HCT116 (cell line): Measurements from ENCODE around the gene TOX3. TPM values are rescaled to one million over a fixed set of nuclear protein-coding genes. Genes with fewer than 3 reads are reported as not detected.

Experiments
- ATAC-seq: fragments of 200-7000 bp; cut with Tn5 transposase; 2 replicates; pipeline ENCODE4 v1.9.1; 2020; ENCODE audit warnings: mild to moderate bottlenecking, moderate library complexity
- BruUV-seq: library from RNA; stranded (reverse); fragments of 400-500 nt; replicated peaks from 2 replicates; lab custom pipeline; 2021; lab: Mats Ljungman, UMichigan
- CTCF ChIA-PET: fragments of 300-600 bp; sonication (Branson Sonifier 250); formaldehyde crosslinking; loops from one replicate; lab custom pipeline; 2021; ENCODE audit warnings: antibody characterized with exemption; lab: Charles Lee
- POLR2A ChIA-PET: fragments of 300-600, 350-600 bp; sonication (Branson Sonifier 250); formaldehyde crosslinking; loops from one replicate; lab custom pipeline; 2021; ENCODE audit warnings: antibody characterized with exemption; lab: Charles Lee
- RAD21 ChIA-PET, 2 experiments: fragments of 300-600 bp; sonication (Branson Sonifier 250); formaldehyde crosslinking; loops; one replicate each; lab custom pipeline; 2023; ENCODE audit warnings: low total read pairs in 2 of 2; ENCODE audit not compliant: uncharacterized antibody in 2 of 2, unreplicated experiment in 2 of 2, low non-redundant PET in 1 of 2; lab: Charles Lee
- DNase-seq: peaks from one replicate; pipeline ENCODE4 v3.0.0-alpha.2; 2010; ENCODE audit warnings: low read depth, low spot score
- H2AFZ ChIP-seq: fragments of 200-600 bp; shearing (Covaris generic), sonication (generic); 2 replicates; pipeline ENCODE4 v1.6.1; 2017; ENCODE audit warnings: low read depth, mixed run types, mixed read lengths, antibody characterized with exemption, low read length; ENCODE audit not compliant: poor library complexity, severe bottlenecking
- H3K27ac ChIP-seq: 2 replicates; pipeline ENCODE4 v1.5.1; 2012; ENCODE audit warnings: low read depth, low read length
- H3K27me3 ChIP-seq: fragments of 200-600 bp; sonication (generic); 2 replicates; pipeline ENCODE4 v1.6.1; 2016; ENCODE audit warnings: mixed run types, low read length, mixed read lengths; ENCODE audit not compliant: insufficient read depth
- H3K36me3 ChIP-seq, 2 experiments: fragments of 200-500 bp in 1 of 2; fragments of 200-600 bp in 1 of 2; sonication (Bioruptor generic) in 1 of 2; sonication (generic) in 1 of 2; 2 replicates each; pipeline versions ENCODE4 v1.5.1 to v1.6.1; 2014 to 2016; ENCODE audit warnings: low read length in 2 of 2, inconsistent platforms in 1 of 2, mixed read lengths in 1 of 2, mixed run types in 1 of 2; ENCODE audit not compliant: insufficient read depth in 2 of 2, control insufficient read depth in 1 of 2
- H3K4me1 ChIP-seq, 2 experiments: fragments of 200-600 bp in 1 of 2; sonication (generic) in 1 of 2; 2 replicates each; pipeline versions ENCODE4 v1.5.1 to v1.6.1; 2012 to 2017; ENCODE audit warnings: low read length in 2 of 2, inconsistent platforms in 1 of 2, mild to moderate bottlenecking in 1 of 2, mixed read lengths in 1 of 2, mixed run types in 1 of 2, moderate library complexity in 1 of 2; ENCODE audit not compliant: insufficient read depth in 2 of 2, control insufficient read depth in 1 of 2
- H3K4me2 ChIP-seq: fragments of 200-600 bp; sonication (generic); 2 replicates; pipeline ENCODE4 v1.6.1; 2017; ENCODE audit warnings: mixed run types, low read length, mixed read lengths
- H3K4me3 ChIP-seq, 2 experiments: fragments of 200-600 bp in 1 of 2; sonication (generic) in 1 of 2; replicated peaks in 1 of 2; 2 replicates each; pipeline ENCODE4 v1.5.1; 2011 to 2016; ENCODE audit warnings: low read length in 2 of 2, control low read depth in 1 of 2, low read depth in 1 of 2, mild to moderate bottlenecking in 1 of 2, mixed read lengths in 1 of 2, mixed run types in 1 of 2
- H3K79me2 ChIP-seq: fragments of 200-600 bp; sonication (generic); 2 replicates; pipeline ENCODE4 v1.6.1; 2017; ENCODE audit warnings: mild to moderate bottlenecking, mixed run types, low read length, moderate library complexity, mixed read lengths; ENCODE audit not compliant: insufficient read depth
- H3K9ac ChIP-seq: fragments of 200-600 bp; sonication (generic); 2 replicates; pipeline ENCODE4 v1.6.1; 2016; ENCODE audit warnings: low read length, mixed read lengths
- H3K9me2 ChIP-seq: fragments of 200-600 bp; sonication (generic), shearing (Covaris generic); 2 replicates; pipeline ENCODE4 v1.6.1; 2017; ENCODE audit warnings: mixed run types, mild to moderate bottlenecking, moderate library complexity; ENCODE audit not compliant: insufficient read depth
- H3K9me3 ChIP-seq, 2 experiments: fragments of 200-500 bp in 1 of 2; fragments of 200-600 bp in 1 of 2; sonication (Bioruptor generic) in 1 of 2; sonication (generic) in 1 of 2; 2 replicates each; pipeline ENCODE4 v1.6.1; 2014 to 2017; ENCODE audit warnings: low read length in 2 of 2, mixed read lengths in 2 of 2, inconsistent platforms in 1 of 2, low read depth in 1 of 2, mild to moderate bottlenecking in 1 of 2, mixed run types in 1 of 2, moderate library complexity in 1 of 2; ENCODE audit not compliant: control insufficient read depth in 1 of 2, insufficient read depth in 1 of 2
- H4K20me1 ChIP-seq: fragments of 200-600 bp; sonication (generic), shearing (Covaris generic); 2 replicates; pipeline ENCODE4 v1.6.1; 2017; ENCODE audit warnings: mixed run types, mild to moderate bottlenecking, moderate library complexity; ENCODE audit not compliant: insufficient read depth
- ELF1 ChIP-seq: IDR thresholded peaks from 2 replicates; pipeline ENCODE4 v1.6.1; 2012; ENCODE audit warnings: low read depth, borderline replicate concordance
- EZH2phosphoT487 ChIP-seq: fragments of 200-600 bp; IDR thresholded peaks from 2 replicates; pipeline ENCODE4 v1.6.1; 2018; ENCODE audit warnings: antibody characterized with exemption, borderline replicate concordance
- FOSL1 ChIP-seq: IDR thresholded peaks from 2 replicates; pipeline ENCODE4 v1.6.1; 2012; ENCODE audit warnings: low read depth
- JUND ChIP-seq: IDR thresholded peaks from 2 replicates; pipeline ENCODE4 v1.6.1; 2012
- POLR2A ChIP-seq: IDR thresholded peaks from 2 replicates; pipeline ENCODE4 v1.7.0; 2011; ENCODE audit warnings: borderline replicate concordance; ENCODE audit not compliant: insufficient read depth, insufficient read length; ENCODE audit errors: extremely low read depth
- REST ChIP-seq: IDR thresholded peaks from 2 replicates; pipeline ENCODE4 v1.6.1; 2012; ENCODE audit warnings: low read depth
- SIN3A ChIP-seq: IDR thresholded peaks from 2 replicates; pipeline ENCODE4 v1.6.1; 2012; ENCODE audit warnings: low read depth
- SP1 ChIP-seq: IDR thresholded peaks from 2 replicates; pipeline ENCODE4 v1.6.1; 2012; ENCODE audit warnings: low read depth
- TCF7L2 ChIP-seq: IDR thresholded peaks from 2 replicates; pipeline ENCODE4 v1.7.0; 2011; ENCODE audit warnings: borderline replicate concordance, inconsistent platforms; ENCODE audit not compliant: insufficient read depth, insufficient read length; ENCODE audit errors: extremely low read depth
- ZNF274 ChIP-seq: fragments of 200-500 bp; sonication (Bioruptor generic); IDR thresholded peaks from 2 replicates; pipeline ENCODE4 v1.6.1; 2014; ENCODE audit warnings: mild to moderate bottlenecking, low read depth, low read length, inconsistent platforms
- intact Hi-C: fragments of 100-400 bp; cut with micrococcal nuclease; formaldehyde crosslinking; loops from 2 replicates; pipeline ENCODE4 v1.10.0; 2022
- total RNA-seq: library from RNA; stranded (reverse); gene quantifications from one replicate; pipeline ENCODE4 v1.2.1, GENCODE V29; 2021; ENCODE audit not compliant: unreplicated experiment
- TF ChIP-seq, protein P1 (sequence below): IDR thresholded peaks from 2 replicates; pipeline ENCODE4 v1.6.1; 2011; ENCODE audit warnings: mild to moderate bottlenecking, low read length, moderate library complexity; ENCODE audit not compliant: insufficient replicate concordance; ENCODE audit errors: extremely low read depth

TOX3 gene
- total RNA-seq, 1 experiment from 2014 or later, result not detected

DNA sequence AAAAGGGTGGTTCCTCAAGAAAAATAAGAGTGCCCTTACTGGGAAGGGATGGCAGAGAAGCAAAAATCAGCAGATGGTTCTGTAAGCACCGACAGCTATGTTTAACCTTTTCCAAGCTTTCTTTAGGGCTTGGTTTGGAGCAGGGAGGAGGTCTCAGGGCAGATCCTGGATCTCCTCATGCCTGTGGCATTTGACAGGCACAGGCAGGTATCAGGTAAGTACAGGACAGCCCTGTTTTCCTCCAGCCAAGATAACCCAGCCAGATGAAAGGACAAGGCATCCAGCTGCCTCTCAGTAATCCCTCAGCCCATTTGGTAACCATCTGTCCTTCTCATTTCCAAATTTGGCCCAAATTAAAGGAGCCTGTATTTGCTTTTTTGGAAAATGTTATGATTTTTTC lies 141.5 kb downstream of the TOX3 start (continued):
- TF ChIP-seq, protein P1, sequence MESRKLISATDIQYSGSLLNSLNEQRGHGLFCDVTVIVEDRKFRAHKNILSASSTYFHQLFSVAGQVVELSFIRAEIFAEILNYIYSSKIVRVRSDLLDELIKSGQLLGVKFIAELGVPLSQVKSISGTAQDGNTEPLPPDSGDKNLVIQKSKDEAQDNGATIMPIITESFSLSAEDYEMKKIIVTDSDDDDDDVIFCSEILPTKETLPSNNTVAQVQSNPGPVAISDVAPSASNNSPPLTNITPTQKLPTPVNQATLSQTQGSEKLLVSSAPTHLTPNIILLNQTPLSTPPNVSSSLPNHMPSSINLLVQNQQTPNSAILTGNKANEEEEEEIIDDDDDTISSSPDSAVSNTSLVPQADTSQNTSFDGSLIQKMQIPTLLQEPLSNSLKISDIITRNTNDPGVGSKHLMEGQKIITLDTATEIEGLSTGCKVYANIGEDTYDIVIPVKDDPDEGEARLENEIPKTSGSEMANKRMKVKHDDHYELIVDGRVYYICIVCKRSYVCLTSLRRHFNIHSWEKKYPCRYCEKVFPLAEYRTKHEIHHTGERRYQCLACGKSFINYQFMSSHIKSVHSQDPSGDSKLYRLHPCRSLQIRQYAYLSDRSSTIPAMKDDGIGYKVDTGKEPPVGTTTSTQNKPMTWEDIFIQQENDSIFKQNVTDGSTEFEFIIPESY, result no peak
- no peak for TF ChIP-seq TCF7L2
- TF ChIP-seq EZH2phosphoT487, result no peak
- no peak for TF ChIP-seq FOSL1
- TF ChIP-seq JUND, result no peak

DNA sequence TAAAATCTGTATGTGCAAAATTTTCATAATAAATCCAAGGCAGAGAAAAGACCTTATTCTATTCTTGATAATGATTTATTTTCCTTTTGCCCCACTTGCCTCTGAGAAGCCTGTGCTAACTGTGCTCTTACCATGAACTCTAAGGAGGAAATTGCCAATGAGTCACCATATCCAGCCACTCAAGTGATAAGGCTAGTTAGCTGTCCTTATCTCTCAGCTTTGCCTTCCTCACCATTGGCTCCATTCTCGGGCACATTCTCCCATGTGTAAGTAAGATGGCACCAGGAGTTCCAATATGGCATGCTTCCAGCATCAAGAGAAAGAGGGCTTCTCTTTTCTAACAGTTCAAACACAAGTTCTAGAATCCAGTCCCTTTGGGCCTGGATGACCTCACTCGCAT lies 142.4 kb downstream of the TOX3 start:
- intact Hi-C loops, result no loop called here
- no peak overlapping the region for H3K9ac ChIP-seq
- H3K4me1 ChIP-seq, result no peaks in the 10 kb centered on the region
- TF ChIP-seq SP1, result no peak
- H3K4me2 ChIP-seq, result no peak overlapping the region
- ATAC-seq (no peak), DNase-seq (no peak)
- H4K20me1 ChIP-seq, result no peaks in the 10 kb centered on the region
- no peaks in the 10 kb centered on the region for H3K36me3 ChIP-seq
- CTCF ChIA-PET, result no interaction called here
- H3K9me2 ChIP-seq, result no peaks in the 10 kb centered on the region
- H3K79me2 ChIP-seq, result no peaks in the 10 kb centered on the region
- H3K27ac ChIP-seq, result no peak overlapping the region
- BruUV-seq, result no TSS peak
- POLR2A ChIA-PET, result no interaction called here
- RAD21 ChIA-PET, result no interaction called here
- no peaks in the 10 kb centered on the region for H3K27me3 ChIP-seq
- H3K4me3 ChIP-seq, result no peak overlapping the region
- no peak overlapping the region for H2AFZ ChIP-seq
- H3K9me3 ChIP-seq, result peaks cover 6 to 16% of the 10 kb centered on the region in 2 experiments; a peak in 2 of 4 replicates

GRCh38 chr16:52399116-52399515 lies 147.8 kb downstream of the TOX3 start:
- no TSS peak for BruUV-seq
- Histone ChIP-seq H2AFZ (no peak overlapping the region), H3K4me1 (no peaks in the 10 kb centered on the region), H3K27ac (no peak overlapping the region), H3K4me3 (no peak overlapping the region), H3K27me3 (no peaks in the 10 kb centered on the region), H3K9ac (no peak overlapping the region), H3K9me3 (peaks cover 5 to 22% of the 10 kb centered on the region in 2 experiments; a peak in 2 of 4 replicates), H3K9me2 (no peaks in the 10 kb centered on the region), H4K20me1 (no peaks in the 10 kb centered on the region), H3K4me2 (no peak overlapping the region), H3K36me3 (no peaks in the 10 kb centered on the region), H3K79me2 (no peaks in the 10 kb centered on the region)
- intact Hi-C loops, result no loop called here
- POLR2A ChIA-PET, result no interaction called here
- CTCF ChIA-PET, result no interaction called here
- ATAC-seq (no peak), DNase-seq (no peak)
- RAD21 ChIA-PET, result no interaction called here
- TF ChIP-seq POLR2A (no peak), SIN3A (no peak), REST (no peak), ZNF274 (no peak), ELF1 (no peak)
